Epidermal melanocyte (primary cell): ENCODE measurements around the gene IDH3G.

Experiments
- DNase-seq: peaks from one replicate; pipeline ENCODE4 v3.0.0; 2011; ENCODE audit warnings: low spot score; ENCODE audit not compliant: insufficient read length

IDH3G gene

GRCh38 chrX:153736071-153736820, 57.9 kb downstream of the IDH3G start:
- DNase-seq, result no peak
